Astrocyte of the hippocampus (primary cell): ENCODE measurements around the gene TBC1D9.

Experiments
- DNase-seq: peaks from one replicate; pipeline ENCODE4 v3.0.0; 2011; ENCODE audit warnings: low read depth, low spot score

The TBC1D9 gene

DNA sequence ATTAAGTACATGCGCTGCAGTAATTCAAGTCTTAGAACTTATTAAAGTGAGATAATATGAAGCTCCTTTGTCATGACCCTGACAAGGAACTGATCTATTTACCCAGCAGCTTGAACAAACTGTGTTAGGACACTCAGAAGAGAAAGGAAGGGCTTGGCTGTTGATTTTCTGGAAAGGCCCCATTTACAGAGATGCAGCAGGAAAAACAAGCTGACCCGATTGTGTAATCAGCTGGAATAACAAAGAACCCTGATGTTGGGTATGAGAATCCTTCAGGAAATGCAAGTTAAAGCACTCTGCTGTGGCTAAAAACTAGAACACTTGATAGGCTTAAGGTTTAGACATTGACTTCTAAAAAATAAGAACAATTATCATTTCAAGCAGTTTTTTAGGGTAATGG is 64.8 kb downstream of the TBC1D9 start:
- DNase-seq = peak; percentile 45

DNA sequence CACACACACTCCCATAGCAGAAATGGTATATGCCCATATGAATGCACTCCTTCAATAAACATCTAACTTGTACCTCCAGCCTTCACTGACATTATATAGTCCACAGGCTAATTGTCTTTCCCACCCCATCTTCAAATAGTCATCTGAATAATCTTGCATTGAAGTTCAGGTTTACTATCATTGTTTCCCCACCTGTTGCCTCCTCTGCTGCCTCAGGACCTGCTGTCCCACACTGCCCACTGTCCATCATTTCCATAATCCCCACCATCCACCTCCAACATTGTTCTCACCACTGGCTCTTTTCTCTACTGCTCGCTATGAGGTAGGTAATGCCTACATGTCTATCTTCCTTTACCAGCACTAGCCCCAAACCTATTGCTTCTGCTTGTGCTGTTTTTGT is 66.1 kb downstream of the TBC1D9 start:
- DNase-seq = no peak

- DNase-seq = no peak
Observed at GRCh38 chr4:140689623-140690022, 66.6 kb downstream of the TBC1D9 start.

DNA sequence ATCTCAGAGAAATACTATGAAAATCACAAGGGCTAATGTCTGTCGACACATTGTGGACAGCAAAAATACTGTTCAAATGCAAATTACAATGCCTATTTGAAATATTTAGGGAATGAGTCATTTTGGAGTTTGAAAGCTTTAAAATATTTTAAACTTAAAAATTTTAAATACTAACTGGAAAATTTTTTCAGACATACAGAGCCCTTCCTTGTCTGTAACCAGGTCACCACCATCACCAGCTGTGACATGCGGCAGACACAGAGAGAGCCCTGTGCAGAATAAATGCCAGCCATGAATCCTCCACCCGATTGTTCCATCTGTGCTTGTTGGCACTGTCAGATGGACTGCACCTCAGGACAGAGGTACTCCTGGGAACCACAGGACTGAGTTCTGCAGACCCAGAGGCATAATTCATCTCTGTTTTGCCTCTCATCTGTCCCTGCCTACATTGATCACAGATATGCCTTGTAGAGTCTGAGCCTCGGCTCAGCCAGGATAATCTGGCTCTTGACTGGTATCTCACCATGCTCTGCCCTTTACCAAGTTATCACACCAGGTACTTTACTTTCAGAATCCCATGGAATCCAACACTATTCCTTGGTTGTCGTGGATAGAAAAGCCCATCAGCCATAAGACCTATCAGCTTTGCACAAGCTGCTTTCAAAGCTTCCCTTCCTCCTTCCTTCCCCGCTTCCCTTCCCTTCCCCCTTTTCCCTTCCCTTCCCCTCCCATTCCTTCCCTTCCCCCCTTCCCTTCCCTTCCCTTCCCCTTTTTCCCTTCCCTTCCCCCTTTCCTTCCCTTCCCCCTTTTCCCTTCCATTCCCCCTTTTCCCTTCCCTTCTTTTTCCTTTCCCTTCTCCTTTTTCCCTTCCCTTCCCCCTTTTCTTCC is 67.2 kb downstream of the TBC1D9 start:
- peak; percentile 44 for DNase-seq

GRCh38 chr4:140686796-140687195 is 69.4 kb downstream of the TBC1D9 start:
- DNase-seq = peak; percentile 35

GRCh38 chr4:140684314-140684713 is 71.9 kb downstream of the TBC1D9 start:
- DNase-seq = no peak

DNA sequence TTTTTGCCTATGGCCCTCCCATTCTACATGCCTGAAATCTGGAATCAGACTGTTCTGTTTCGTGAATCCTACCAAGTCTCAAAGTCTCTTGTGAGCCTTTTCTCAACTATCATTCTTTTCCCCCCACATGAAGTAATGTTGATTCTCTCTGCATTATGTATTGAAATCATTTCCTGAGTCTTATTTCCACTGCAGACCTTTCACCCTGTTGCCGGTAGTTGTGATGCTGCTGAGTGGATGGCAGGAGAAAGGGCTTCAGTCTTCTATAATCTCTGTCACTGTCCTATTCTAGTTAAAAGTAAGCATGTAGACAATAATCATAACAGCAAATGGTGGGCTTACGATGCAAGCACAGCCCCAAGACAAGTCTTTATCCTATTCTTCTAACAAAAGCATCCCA is 75.0 kb downstream of the TBC1D9 start:
- no peak for DNase-seq

DNA sequence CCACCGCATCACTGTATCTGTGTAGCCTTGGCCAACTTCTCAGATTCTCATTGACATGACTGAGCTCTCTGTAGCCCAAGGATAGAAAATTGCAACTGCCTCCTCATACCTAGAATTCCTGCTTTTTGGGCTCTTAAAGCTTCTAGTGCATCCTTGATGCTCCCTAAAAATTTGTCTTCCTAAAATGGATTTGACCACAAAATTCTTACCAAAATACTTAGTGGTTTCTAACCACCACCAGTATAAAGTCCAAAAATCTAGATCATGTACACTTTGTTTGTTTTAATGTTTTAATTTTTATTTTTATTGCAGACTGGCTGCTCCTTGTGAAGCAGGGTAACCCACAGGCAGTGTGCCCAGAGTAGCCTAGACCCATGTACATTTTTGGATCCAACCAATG is 75.5 kb downstream of the TBC1D9 start:
- DNase-seq = no peak

DNA sequence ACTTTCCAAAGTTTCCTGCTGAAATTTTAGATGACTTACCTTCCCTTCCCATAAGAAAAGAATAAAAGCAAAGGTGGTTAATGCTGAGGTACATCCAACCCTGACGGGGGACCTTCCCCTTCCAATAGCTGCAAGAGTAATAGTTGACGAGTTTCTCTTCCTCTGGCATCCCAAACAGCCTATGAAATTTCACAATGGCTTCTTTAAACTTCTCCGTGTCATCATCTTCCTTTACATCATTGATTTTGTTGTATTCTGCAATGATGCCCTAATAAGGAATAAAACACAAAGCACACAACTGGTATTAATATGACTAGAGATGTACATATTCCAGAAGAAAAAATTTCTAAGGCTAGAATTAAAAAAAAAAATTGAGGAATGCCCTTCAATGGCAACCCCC is 76.6 kb downstream of the TBC1D9 start:
- DNase-seq = no peak

DNA sequence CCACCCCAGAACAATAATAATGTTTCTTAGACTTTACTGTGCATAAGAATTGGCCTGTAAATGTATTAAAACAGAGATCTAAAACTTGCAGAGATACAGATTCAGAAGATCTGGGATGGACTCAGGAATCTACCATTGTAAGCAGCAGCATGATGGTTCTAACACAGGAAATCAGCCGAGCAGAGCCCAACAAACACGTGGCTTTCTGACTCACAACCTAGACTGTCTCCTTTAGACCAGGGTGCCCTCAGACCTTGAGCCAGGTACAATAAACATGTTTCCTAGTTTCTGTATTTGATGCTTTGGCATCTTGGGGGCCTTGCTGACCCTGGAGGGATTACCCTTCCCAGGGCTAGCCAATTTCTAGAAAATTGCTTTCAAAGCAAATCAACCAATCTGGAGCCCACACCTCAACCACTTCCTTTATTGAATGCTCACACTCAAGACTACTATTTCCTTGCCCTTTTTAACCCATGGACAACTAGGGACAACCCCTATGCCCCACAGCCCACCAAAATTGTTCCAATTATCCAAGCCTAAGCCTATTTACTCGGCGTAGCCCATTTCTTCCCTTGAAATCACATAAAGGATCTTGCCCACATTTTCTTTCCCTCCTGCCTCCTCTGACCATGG is 80.5 kb downstream of the TBC1D9 start:
- peak; percentile 12 for DNase-seq

DNA sequence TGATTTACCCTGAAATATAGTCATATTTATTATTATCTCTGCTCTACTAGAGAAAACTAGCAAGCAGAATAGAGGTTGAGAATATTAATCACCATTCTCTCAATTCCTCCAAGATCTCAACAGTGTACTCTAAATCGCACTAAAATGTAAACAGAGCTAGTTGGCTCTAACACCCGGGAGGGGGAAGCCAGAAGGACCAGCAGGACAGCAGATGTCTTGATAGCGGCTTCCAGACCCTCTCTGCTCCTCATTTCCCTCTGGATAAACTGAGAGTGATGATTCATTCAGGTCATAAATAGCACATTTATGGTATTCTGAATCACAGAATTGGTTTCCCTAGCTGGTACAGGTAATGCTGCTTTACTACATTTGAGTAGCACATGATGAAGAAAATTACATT is 82.5 kb downstream of the TBC1D9 start:
- no peak for DNase-seq

GRCh38 chr4:140672416-140672815 is 83.8 kb downstream of the TBC1D9 start:
- no peak for DNase-seq

DNA sequence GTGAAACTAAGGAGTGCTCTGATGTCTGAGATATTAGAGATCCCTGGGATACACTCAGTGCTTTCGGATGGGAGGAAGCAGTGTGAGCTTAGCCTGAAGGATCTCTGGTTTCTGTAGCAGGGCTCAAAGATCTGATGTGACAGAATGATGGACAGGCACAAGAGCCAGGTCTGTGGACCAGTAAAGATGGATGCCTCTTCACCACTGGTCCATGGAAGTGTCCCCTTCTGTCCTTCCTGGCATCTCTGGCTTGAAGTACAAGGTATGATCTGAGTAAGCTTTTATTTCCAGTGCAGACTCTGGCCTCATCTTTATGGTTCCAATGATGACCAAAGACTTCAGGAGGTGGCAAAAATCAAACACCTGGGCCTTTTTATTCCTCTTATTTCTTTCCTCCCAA is 88.1 kb downstream of the TBC1D9 start:
- no peak for DNase-seq

DNA sequence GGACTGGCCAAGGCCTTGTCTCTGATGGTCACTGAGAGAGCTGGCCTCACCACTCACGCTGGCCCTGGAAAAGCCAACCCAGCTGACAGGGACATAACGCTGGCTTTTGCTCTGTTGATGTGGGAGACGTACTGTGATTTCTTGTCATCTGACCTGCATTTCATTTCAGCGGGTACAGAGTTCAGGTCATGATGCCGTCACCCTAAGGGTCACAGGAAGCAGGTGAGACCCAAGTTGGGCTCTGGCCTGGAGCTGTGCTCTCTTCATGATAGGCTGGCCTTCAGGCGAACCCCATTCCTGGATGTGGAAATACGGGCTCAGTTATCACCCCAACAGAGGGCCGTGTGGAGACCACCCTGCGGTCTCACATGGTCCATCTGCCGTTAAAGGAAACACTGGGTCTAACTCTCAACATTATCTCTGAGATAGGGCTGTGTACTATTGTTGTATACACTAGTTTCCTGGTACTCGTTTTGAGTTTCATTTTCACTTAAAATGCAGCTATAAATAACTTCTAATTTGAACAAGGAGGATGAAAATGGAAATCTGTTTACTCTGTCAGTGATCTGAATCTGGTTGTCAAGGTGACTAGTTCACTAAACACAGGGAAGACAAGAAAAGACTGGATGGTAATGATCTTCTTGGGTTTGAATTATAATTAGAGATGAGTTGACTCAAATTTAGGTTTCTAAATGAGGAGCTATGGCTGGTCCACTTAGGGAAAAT is 89.1 kb downstream of the TBC1D9 start:
- DNase-seq = no peak

GRCh38 chr4:140662082-140662869 is 93.9 kb downstream of the TBC1D9 start:
- peak; percentile 39 for DNase-seq

GRCh38 chr4:140661550-140661949 is 94.6 kb downstream of the TBC1D9 start:
- no peak for DNase-seq

DNA sequence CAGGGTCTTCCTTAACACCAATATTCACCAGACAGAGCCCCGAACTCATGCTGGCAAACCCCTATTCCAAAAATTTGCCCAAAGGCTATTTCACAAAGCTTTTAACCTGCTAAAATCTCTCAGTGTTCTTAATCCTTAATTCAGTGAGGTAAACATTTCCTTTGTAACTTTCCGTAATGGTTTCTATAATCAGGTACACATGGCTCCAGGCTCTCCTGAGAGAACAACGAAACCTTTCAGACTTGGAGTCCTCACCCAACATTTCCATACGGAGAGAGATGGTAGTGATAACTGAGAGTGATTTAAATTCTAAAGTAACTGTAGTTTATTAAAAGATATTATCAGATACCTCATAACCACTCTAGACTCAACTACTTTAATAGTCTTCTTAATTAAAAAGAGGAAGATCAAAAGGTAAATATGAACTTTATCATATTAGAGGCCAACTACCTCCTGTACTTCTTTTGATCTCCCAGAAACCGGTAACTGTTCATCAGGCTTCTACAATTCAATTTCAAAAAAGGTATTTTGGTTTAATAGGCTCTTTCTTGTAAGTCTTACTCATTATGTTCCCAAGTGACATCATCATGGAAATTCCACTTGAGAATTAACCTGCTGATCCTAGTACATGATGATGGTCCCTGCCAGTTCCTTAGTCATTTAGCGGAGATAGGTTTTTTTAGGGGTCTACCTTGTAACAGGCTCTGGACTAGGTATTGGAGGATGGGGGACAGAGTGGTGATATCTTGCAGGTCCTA is 96.1 kb downstream of the TBC1D9 start:
- peak; percentile 47 for DNase-seq

DNA sequence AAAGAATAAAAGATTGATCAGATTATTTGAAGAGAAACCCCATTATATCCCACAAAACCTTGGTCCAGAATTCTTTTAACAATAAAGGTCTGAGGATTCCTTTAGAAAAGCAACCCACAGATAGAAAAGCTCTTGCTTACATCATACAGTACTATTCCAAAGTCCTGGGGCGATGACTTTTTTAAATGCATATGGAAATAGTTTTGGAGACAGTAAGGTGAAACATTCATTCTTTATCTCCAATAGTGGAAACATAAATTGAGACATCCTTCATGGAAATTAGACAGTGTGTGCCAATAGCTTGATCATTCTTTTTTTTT is 101.7 kb downstream of the TBC1D9 start:
- DNase-seq = no peak

GRCh38 chr4:140653718-140654494 is 102.3 kb downstream of the TBC1D9 start:
- peak; percentile 61 for DNase-seq

DNA sequence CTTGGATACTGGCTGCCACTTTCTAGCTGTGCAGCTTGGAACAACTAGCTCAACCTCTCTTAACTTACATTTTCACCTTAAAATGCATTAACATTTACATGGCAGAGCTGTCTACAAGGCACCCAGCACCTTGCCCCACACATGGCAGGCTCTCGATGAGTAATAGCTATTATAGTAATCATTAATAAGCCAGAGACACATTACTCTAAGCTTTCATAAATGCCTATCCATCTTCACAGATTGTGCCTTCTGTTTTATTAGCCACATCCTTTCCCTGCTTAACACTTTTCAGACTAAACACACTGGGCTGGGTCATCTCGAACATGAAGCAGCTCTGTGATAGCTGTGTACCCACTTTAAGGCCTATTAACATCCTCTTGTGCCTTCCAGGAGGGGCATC is 103.6 kb downstream of the TBC1D9 start:
- no peak for DNase-seq
